ENCODE measurements around the gene GALNT2. TPM values are rescaled to one million over a fixed set of nuclear protein-coding genes. Genes with fewer than 3 reads are reported as not detected.

Gene GALNT2
- total and polyA plus RNA-seq, 9 of the 15 experiments (the other 6 are each of a cell fraction or from before 2014, with no cell fraction given): 1.6 to 106 (median 51.9) TPM

DNA sequence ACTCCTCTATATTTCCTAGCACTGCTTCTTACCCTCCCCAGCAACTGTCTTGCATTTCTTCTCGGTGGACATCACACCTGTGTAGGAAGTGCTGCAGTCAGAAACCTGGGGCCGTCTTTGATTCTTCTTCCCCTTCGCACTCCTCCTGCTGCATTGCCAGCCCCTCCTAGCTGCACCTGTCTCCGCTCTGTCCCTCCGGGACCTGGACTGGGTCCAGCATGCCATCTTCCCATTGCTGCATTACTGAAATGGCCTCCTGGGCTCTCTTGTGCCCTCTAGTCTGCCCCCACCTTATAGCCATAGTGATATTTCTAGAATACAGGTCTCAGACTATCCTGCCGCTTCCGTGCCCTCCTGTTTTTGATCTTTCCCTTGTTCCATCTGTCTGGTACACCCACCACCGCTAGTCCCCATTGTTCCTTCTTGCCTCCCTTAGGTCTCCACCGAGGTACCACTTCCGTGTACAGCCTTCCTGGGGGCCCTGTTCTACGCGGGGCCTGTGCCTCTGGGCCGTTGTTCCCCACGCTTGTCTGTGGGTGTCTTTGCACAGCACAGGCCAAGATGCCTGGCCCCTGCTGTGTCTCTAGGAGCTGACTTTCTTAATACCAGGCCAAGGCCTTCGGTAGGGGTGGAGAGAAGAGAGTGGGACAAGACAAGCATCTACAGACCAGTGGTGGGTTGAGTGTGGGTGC is 107.6 kb downstream of the GALNT2 start:
- Histone ChIP-seq H3K36me3 (ENCODE audit: control insufficient read depth, insufficient read depth, low read length) (peaks cover 17% of the 10 kb centered on the region; the same call in 2 of the 3 replicates), H3K27me3 (ENCODE audit: control insufficient read depth in 2 of 2, insufficient read depth in 2 of 2, low read length in 2 of 2) (no peaks in the 10 kb centered on the region), H3K9me3 (replicated peaks; ENCODE audit: control insufficient read depth, insufficient read depth, low read depth, low read length) (no peaks in the 10 kb centered on the region), H4K20me1 (replicated peaks; ENCODE audit: control insufficient read depth, insufficient read depth, low read length) (0 out of 2 replicates have a peak, but pooled peaks cover 5% of the 10 kb centered on the region), H3K9ac (ENCODE audit: insufficient read depth in 1 of 2, low read depth in 2 of 2, low read length in 2 of 2) (peak overlapping the region in 1 of 2 experiments; percentile 27; a peak in 1 of 4 replicates), H3K4me2 (ENCODE audit: insufficient read depth, low read length) (peak overlapping the region; percentile 68; the same call in 1 of the 2 replicates), H3K79me2 (ENCODE audit: control insufficient read depth, insufficient read depth, low read length) (peaks cover 59% of the 10 kb centered on the region), H3K9me1 (ENCODE audit: control insufficient read depth, insufficient read depth, low read length) (no peaks in the 10 kb centered on the region), H3K4me1 (replicated peaks in 1 of 2; ENCODE audit: control insufficient read depth in 2 of 2, insufficient read depth in 2 of 2, low read length in 2 of 2) (peaks cover 20 to 54% of the 10 kb centered on the region in 2 experiments), H3K27ac (ENCODE audit: extremely low read depth, low read depth, low read length) (peak overlapping the region; percentile 49), H2AFZ (ENCODE audit: low read depth, low read length) (no peak overlapping the region), H3K4me3 (no peak overlapping the region)
- DNase-seq (ENCODE audit: extremely low read depth in 1 of 4, low spot score in 3 of 4) (no peak), ATAC-seq (peak; percentile 10), FAIRE-seq (no peak)
- ChIA-PET POLR2A (interaction anchor here (0.7 to 1.9 kb wide), 2 partner anchors 11 to 21 kb away, joined by 3 to 4 read pairs; no protein-coding TSS in a partner anchor), CTCF (ENCODE audit: low intra/inter-chr PET ratio) (no interaction called here)
- TF ChIP-seq ZNF174 (CRISPR knock-in tag; IDR thresholded peaks at IDR 0.05) (no peak), ZNF3 (CRISPR knock-in tag; IDR thresholded peaks at IDR 0.05) (no peak), HDGF (IDR thresholded peaks at IDR 0.05) (no peak), NCOA4 (IDR thresholded peaks at IDR 0.05; ENCODE audit: partially characterized antibody) (no peak), MYBL2 (IDR thresholded peaks at IDR 0.05; ENCODE audit: low read depth) (no peak), MYBL2 (CRISPR knock-in tag; IDR thresholded peaks at IDR 0.05; ENCODE audit: borderline replicate concordance) (no peak), MED1 (CRISPR knock-in tag; IDR thresholded peaks at IDR 0.05; ENCODE audit: borderline replicate concordance) (no peak), ZNF146 (CRISPR knock-in tag; IDR thresholded peaks at IDR 0.05; ENCODE audit: unreplicated experiment) (no peak), MAFF (IDR thresholded peaks at IDR 0.05; ENCODE audit: low read length) (no peak), TBL1XR1 (IDR thresholded peaks at IDR 0.05; ENCODE audit: low read length in 2 of 2) (no peak), POLR3A (IDR thresholded peaks at IDR 0.05; ENCODE audit: borderline replicate concordance, extremely low read depth, insufficient read depth, insufficient read length) (no peak)
- TF ChIP-seq, protein P1, sequence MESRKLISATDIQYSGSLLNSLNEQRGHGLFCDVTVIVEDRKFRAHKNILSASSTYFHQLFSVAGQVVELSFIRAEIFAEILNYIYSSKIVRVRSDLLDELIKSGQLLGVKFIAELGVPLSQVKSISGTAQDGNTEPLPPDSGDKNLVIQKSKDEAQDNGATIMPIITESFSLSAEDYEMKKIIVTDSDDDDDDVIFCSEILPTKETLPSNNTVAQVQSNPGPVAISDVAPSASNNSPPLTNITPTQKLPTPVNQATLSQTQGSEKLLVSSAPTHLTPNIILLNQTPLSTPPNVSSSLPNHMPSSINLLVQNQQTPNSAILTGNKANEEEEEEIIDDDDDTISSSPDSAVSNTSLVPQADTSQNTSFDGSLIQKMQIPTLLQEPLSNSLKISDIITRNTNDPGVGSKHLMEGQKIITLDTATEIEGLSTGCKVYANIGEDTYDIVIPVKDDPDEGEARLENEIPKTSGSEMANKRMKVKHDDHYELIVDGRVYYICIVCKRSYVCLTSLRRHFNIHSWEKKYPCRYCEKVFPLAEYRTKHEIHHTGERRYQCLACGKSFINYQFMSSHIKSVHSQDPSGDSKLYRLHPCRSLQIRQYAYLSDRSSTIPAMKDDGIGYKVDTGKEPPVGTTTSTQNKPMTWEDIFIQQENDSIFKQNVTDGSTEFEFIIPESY (CRISPR knock-in tag; IDR thresholded peaks at IDR 0.05): no peak
- 69% methylated on average over 15 of the region's 15 CpGs for whole genome bisulfite sequencing (ENCODE audit: insufficient coverage, low coverage, missing lambda C conversion rate)
- intact Hi-C loops (cut with micrococcal nuclease): loop anchor here (10.0 kb wide), 1 partner anchor 330 kb away; no protein-coding TSS in a partner anchor
- no TSS peak for BruUV-seq (replicated peaks)
- in situ Hi-C loops (cut with MboI): no loop called here

Data from K562 (cell line).